ENCODE data around the gene TLCD3B. TPM values are rescaled to one million over a fixed set of nuclear protein-coding genes. Genes with fewer than 3 reads are reported as not detected.

The TLCD3B gene
- total and polyA plus RNA-seq, 2 of the 4 experiments (the other 2 are of a cell fraction), result 0.19 TPM; not detected in 1

DNA sequence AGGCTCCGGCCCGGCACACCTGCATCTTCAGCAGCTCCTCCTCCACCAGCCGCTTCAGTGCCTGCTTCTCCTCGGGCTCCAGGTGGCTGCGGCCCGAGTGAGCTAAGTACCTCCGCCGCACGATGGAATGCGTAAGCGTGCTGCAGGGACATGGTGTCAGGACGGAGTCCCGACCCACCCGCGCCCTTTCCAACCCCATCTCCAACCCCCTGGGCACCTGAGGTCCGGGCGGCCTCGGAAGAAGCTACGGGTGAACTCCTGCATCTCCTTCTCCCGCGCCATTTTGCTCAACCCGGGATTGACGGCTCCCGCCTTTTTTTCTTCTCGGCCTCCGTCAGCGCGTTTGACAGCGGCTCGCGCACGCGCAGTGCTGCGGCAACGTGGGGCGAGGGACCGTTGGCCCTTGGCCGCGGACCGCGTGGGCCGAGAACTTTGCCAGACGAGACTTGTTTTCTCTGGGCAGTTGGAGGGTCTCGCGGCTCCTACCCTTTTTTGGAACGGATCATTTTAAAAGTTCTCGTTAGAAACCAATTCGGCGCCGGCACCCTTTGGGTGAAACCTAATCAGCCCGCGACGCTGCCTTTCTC is 35.7 kb downstream of the TLCD3B start, which contains the start of gene HIRIP3:
HIRIP3 (minus strand) TSS at position 294 of the 587 bp plus-strand sequence; CDS start at position 282, 12 bp downstream.
- Histone ChIP-seq H2AFZ (replicated peaks; ENCODE audit: low read length, poor library complexity) (peak within 1 kb of the TSS; percentile 99), H4K20me1 (ENCODE audit: insufficient read depth, low read length) (no peaks in the 10 kb centered on the region), H2AK9ac (replicated peaks; ENCODE audit: low read depth, low read length, poor library complexity) (peak within 1 kb of the TSS; percentile 98), H2AK5ac (ENCODE audit: low read depth, low read length) (peak within 1 kb of the TSS; percentile 97), H3K4me1 (ENCODE audit: control insufficient read depth, insufficient read depth, low read length) (peaks cover 8% of the 10 kb centered on the region), H2BK5ac (ENCODE audit: low read depth, low read length, poor library complexity, severe bottlenecking) (peak within 1 kb of the TSS; percentile 82), H4K8ac (ENCODE audit: low read depth in 2 of 2, low read length in 2 of 2) (peak within 1 kb of the TSS; percentile 93 to 100), H3K4me3 (ENCODE audit: insufficient read depth, low read depth, low read length) (peak within 1 kb of the TSS; percentile 65), H3K79me1 (ENCODE audit: low read depth in 1 of 2, low read length in 2 of 2) (peaks cover 16 to 48% of the 10 kb centered on the region in 2 experiments; a peak in 3 of 4 replicates), H3K56ac (ENCODE audit: extremely low read depth, insufficient read depth, low read length) (peak within 1 kb of the TSS; percentile 100), H3K14ac (replicated peaks; ENCODE audit: low read depth, low read length) (peak within 1 kb of the TSS; percentile 99), H3K23ac (ENCODE audit: low read depth, low read length) (peak within 1 kb of the TSS; percentile 98), H3K27ac (ENCODE audit: insufficient read depth, low read length) (peak within 1 kb of the TSS; percentile 79), H2BK120ac (ENCODE audit: low read depth, low read length) (peak within 1 kb of the TSS; percentile 88), H2BK20ac (ENCODE audit: low read depth, low read length) (peak within 1 kb of the TSS; percentile 37; the same call in 1 of the 2 replicates), H3K27me3 (ENCODE audit: control insufficient read depth, insufficient read depth, low read length) (no peaks in the 10 kb centered on the region), H4K5ac (ENCODE audit: low read depth, low read length) (peak within 1 kb of the TSS; percentile 69), H3K18ac (ENCODE audit: low read depth, low read length) (peak within 1 kb of the TSS; percentile 32), H3K9me1 (ENCODE audit: insufficient read depth, low read length) (peaks cover 7% of the 10 kb centered on the region; the same call in 1 of the 2 replicates), H2BK15ac (ENCODE audit: low read depth, low read length) (peak within 1 kb of the TSS; percentile 90; the same call in 1 of the 3 replicates), H4K91ac (ENCODE audit: insufficient read depth, low read depth, low read length) (peak within 1 kb of the TSS; percentile 99), H3K4me2 (ENCODE audit: low read depth, low read length) (peak within 1 kb of the TSS; percentile 95), H3K36me3 (ENCODE audit: control insufficient read depth, insufficient read depth, low read length) (peaks cover 17% of the 10 kb centered on the region), H3K9me3 (ENCODE audit: control insufficient read depth, insufficient read depth, low read length) (no peaks in the 10 kb centered on the region), H3K4ac (ENCODE audit: low read depth, low read length) (peak within 1 kb of the TSS; percentile 99), H3K9ac (ENCODE audit: low read depth, low read length) (peak within 1 kb of the TSS; percentile 85)
- dilution Hi-C loops (cut with HindIII; ENCODE audit: low sequenced_read_pairs, unreplicated experiment), result no loop called here
- intact Hi-C loops (cut with micrococcal nuclease), result loop anchor here (2.0 to 5.0 kb wide), 2 partner anchors 68 to 133 kb away; partner anchors contain the start of genes CDIPT and KCTD13
- ATAC-seq (ENCODE audit: low read depth) (peak; percentile 67), DNase-seq (peak; percentile 64)
- TSS peak; percentile 70 for BruUV-seq (replicated peaks)
- POLR2A ChIA-PET (ENCODE audit: unreplicated experiment), result interaction anchor here (0.6 kb wide), 1 partner anchor 10 kb away, joined by 5 read pairs; no protein-coding TSS in a partner anchor
- in situ Hi-C loops (cut with MboI; ENCODE audit: low sequenced_read_pairs), result no loop called here
- TF ChIP-seq, protein P1, sequence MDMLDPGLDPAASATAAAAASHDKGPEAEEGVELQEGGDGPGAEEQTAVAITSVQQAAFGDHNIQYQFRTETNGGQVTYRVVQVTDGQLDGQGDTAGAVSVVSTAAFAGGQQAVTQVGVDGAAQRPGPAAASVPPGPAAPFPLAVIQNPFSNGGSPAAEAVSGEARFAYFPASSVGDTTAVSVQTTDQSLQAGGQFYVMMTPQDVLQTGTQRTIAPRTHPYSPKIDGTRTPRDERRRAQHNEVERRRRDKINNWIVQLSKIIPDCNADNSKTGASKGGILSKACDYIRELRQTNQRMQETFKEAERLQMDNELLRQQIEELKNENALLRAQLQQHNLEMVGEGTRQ (IDR thresholded peaks at IDR 0.05; ENCODE audit: low read depth, low read length), result peak; percentile 59; the same call in 1 of the 2 replicates
- TF ChIP-seq CEBPB (IDR thresholded peaks at IDR 0.05; ENCODE audit: low read depth, low read length) (no peak), FOS (IDR thresholded peaks at IDR 0.05; ENCODE audit: low read depth, low read length) (no peak), RCOR1 (IDR thresholded peaks at IDR 0.05; ENCODE audit: insufficient replicate concordance, low read length) (no peak), MXI1 (IDR thresholded peaks at IDR 0.05; ENCODE audit: borderline replicate concordance, low read depth, low read length) (peak; percentile 98), CHD1 (IDR thresholded peaks at IDR 0.05; ENCODE audit: low read depth, low read length) (no peak)
- TF ChIP-seq, protein P2, sequence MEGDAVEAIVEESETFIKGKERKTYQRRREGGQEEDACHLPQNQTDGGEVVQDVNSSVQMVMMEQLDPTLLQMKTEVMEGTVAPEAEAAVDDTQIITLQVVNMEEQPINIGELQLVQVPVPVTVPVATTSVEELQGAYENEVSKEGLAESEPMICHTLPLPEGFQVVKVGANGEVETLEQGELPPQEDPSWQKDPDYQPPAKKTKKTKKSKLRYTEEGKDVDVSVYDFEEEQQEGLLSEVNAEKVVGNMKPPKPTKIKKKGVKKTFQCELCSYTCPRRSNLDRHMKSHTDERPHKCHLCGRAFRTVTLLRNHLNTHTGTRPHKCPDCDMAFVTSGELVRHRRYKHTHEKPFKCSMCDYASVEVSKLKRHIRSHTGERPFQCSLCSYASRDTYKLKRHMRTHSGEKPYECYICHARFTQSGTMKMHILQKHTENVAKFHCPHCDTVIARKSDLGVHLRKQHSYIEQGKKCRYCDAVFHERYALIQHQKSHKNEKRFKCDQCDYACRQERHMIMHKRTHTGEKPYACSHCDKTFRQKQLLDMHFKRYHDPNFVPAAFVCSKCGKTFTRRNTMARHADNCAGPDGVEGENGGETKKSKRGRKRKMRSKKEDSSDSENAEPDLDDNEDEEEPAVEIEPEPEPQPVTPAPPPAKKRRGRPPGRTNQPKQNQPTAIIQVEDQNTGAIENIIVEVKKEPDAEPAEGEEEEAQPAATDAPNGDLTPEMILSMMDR (conservative IDR thresholded peaks at IDR 0.05; ENCODE audit: low read depth, low read length), result no peak
- 3% methylated on average over 36 of the region's 53 CpGs; no CpG with 5 or more reads in 1 of the 2 experiments for WGBS, 2 experiments (ENCODE audit: extremely low coverage in 2 of 2, insufficient read length in 1 of 2)
- CTCF ChIA-PET, result interaction anchor here (1.7 kb wide), 1 partner anchor 180 kb away, joined by 4 read pairs; the partner anchor contains the start of gene PAGR1
